ENCODE measurements around the gene ANTXR2.
"Not testable (repeated sequence)": the region's sequence is repeated elsewhere in the genome, so short reads cannot be mapped to it uniquely, and the experiment has no call there.

ANTXR2 gene

DNA sequence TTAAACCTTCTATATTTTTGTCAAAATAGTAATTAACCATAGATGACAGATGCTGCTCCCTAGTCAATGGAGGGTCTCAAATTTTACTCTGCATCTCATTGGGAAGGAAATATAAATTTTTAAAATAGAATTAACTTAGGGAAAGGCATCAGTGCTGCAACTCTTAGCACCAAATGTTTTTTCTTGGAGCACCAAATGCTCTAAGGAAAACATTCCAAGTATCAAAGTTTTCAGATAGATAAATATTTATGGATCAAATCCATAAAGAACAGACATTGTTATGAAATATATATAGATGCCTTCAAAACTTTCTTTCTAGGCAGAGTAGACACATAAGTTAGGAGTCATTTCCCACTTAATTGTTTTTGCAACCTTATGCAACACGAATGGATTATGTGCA, 168.7 kb downstream of the ANTXR2 start:
- DNase-seq, result no peak

DNA sequence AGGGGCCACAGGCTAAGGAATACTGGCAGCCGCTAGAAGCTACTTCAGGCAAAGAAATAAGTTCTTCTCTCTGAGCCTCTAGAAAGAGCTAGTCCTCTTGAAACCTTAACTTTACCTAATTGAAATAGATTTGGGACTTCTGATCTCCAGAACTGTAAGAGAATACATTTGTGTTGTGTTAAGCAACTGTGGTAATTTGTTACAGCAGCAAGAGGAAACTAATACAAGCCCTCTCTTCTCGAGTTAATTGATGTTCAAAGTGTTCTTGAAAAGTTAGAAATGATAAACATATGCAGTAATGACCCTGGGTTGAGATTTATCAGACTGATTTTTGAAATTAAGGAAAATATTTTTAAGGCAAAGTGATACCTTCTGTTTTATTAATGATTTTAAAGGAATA, 172.8 kb downstream of the ANTXR2 start:
- no peak for DNase-seq

GRCh38 chr4:79899481-79899880, 173.5 kb downstream of the ANTXR2 start:
- no peak for DNase-seq

- no peak for DNase-seq
Observed at GRCh38 chr4:79898055-79898454, 175.0 kb downstream of the ANTXR2 start.

DNA sequence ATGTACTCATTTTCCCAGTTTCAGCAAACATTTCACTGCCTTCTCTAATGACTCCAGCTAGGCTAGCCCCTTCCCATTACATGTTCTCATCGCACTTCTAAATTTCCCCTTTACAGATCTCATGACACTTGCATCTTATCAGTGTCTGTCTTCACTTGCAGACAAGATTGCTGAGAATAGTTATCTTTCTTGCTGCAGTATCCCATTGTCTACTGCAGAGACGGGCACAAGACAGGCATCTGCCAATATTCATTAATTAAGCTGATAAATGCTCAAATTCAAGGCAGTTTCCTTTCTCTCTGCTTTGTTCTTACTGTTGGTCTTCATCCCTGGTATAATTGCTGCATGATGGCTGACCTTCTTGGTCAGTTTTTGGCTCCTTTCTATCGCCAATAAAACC, 175.9 kb downstream of the ANTXR2 start:
- no peak for DNase-seq

DNA sequence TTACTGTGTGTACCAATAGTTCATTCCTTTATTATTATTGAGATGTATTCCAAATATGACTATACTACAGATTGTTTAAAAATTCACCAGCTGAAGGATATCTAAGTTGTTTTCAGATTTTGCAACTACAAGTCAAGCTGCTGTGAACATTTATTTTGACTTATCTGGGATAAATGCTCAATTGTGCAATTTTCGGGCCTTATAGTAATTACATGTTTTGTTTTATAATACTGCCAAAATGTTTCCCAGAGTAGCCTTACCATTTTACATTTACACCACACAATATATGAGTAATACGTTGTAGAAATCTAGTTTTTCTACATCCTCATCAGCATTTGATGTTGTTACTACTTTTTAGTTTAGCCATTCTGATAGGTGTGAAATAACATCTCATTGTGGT, 179.6 kb downstream of the ANTXR2 start:
- no peak for DNase-seq

- not testable (repeated sequence) for DNase-seq
Observed at GRCh38 chr4:79889026-79889425, 184.0 kb downstream of the ANTXR2 start.

DNA sequence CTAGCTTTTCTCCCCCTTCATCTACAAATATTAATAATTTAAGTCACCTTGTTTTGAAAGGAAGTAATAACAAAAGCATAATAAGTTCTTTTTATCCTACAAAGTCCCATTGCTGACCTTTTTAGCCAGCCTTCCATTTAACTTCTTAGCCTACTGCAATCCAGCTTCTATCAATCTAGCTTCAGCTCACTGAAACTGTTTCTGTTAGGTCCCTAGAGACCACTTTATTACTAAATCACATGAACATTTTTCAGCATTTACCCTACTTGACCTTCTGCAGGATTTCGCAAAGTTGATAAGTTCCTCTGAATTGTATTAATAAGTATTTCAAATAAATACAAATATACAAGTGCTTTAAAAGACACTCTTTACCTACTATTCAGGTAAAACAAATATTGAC, 186.5 kb downstream of the ANTXR2 start:
- no peak for DNase-seq

GRCh38 chr4:79886021-79886420, 187.0 kb downstream of the ANTXR2 start:
- no peak for DNase-seq

DNA sequence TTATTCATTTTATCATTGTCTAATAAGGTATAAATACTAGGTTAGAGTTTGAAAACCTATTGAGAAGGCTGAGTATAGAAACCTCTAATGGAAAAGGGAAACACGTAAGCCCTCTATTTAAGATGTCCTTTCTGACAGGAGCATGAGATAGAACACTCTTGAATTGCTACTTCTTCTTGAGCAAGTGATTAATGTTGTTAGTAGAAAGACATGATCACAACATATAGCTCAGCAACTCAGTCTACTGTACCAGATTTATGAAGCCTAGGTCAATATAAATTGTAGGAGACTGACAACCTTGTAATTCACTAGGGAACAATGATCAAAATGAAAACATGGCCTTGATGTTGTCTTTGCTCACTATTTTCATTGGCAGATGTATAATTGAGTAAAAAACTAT, 189.7 kb downstream of the ANTXR2 start:
- no peak for DNase-seq

GRCh38 chr4:79882806-79883205, 190.2 kb downstream of the ANTXR2 start:
- DNase-seq, result no peak

DNA sequence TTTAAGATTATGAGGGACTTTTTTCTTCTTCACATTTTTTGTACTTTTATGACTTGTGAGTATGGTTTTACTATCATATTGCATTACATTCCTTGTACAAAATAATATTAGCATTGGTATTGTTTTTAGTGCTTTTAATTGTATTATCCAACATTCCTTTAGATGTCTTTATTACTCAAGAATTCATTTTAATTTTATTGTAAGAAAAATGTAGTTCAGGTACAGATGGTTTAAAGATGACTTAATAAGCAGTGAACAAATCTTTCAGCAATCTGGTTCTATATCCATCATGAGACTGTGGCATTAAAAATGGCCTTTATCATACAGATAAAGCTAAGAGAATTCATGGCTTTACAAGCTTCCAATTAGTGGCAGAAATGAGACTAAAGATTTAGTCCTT, 191.6 kb downstream of the ANTXR2 start:
- DNase-seq, result no peak

DNA sequence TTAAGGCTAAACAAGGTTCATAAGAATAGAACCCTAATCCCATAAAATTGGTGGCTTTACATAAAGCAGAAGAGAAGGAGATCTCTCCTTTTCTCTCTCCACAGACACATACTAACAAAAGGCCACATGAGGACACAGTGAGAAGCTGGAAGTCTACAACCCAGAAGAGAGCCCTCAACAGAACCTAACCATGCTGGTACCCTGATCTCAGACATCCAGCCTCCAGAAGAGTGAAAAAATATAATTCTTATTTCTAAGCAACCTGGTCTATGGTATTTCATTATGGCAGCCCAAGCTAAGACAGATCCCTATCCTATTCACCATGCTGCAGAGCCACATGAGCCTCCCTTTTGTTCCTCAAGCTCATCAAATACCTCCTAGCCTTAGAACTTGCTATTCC, 195.5 kb downstream of the ANTXR2 start:
- DNase-seq, result no peak

DNA sequence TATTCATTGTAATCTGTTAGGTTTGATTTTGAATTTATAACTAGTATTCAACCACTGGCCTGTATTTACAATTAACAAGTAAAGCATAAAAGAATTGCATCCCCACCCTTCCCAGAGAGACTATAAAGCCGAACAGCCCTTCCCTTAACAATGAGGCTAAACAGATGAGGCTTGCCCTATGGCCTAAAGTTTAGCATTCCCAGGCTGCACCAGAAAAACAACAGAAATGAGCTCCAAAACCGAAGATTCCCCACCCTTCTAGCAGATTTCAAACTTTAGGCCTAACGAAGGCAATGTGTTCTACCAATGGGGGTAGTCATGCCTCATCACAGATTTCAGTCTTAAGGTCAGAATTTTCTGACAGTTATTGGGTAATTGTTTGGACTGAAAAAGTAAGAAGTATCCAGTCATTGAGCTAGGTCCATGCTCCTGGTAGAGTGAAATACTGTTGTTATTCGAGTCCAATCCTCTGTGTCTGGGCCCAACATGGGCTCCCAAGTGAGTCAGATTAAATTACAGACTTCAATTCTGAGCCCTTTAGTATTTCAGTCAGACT, 197.6 kb downstream of the ANTXR2 start:
- DNase-seq, result no peak

DNA sequence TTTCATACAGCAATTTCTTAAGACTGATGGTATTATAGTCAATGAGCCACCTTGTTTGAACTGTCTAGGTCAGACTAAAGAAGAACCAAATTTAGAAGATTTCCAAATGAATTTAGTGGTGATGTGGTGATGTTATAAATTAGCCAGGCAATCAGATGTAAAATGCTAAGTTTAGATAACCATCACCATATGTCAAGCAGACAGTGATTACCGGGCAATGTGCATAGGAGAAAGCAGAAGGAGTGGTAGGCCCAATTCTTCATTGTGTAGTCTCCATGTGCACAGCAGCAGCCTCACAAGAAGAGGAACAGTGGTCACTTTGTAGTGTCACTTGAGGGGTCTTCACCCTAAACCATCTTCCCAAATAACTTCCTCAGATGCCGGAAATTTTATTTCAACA, 198.8 kb downstream of the ANTXR2 start:
- no peak for DNase-seq

DNA sequence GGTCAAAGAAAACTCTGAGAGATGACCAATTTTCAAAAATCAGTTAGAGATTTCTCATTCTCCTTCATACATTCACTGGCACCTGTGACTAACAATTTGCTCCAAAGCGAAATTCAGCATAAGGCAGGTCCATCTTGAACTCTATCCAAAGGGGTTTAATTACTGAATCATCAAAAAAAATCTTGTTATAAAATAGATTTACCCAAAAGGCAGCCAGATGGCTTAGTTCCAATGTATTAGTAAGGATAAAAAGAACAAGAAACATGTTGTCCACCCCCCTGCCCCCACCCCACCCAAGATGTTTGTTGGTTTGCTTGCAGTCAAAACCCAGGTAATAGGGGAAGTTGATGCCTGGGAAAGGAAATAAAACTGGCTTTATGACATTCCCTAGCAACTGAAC, 200.3 kb downstream of the ANTXR2 start:
- no peak for DNase-seq

DNA sequence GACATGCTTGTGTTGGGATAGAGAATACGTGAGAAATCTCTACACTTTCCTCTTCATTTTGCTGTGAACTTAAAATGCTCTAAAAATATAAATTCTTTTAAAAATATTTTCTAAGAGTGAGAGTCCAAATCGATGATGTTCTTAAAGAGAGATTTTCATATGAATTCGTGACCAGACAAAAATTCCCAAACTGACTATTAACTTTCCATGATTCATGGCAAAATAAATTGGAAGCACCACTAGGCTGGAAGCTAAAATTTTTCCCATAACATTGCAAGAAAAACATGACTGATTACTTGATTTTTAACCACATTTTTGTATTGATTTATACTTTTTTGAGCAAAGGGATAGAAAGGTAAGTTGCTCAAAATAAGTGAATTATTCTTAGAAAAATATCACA, 201.1 kb downstream of the ANTXR2 start:
- DNase-seq, result no peak

DNA sequence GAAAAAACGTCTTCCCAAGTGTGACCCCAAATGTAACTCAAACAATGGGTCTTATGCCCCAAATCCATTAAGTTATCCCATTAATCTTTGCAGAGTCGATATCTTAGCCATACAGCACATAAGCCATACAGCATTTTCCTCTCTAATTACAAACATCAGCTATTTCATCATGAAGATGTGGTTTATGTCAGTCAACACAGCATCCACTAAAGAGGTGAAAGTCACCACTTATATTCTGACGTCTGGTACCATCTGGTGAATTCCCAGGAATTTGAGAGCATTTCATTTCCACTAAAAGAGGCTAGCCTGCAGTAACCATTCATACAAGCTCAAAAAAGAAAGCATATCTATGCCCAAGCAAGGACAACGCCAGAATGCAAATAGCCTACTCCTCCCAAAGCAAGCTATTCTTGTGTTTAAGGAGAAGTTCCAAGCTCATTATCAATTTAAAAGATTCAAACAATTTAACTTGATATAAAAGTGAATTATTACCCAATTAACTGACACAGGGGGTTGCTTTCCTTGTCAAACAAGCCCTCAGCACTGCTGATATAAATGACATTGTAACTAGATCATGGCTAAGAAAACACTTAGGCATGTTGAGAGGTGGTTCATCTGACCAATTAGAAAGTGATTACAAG, 203.3 kb downstream of the ANTXR2 start:
- no peak for DNase-seq

DNA sequence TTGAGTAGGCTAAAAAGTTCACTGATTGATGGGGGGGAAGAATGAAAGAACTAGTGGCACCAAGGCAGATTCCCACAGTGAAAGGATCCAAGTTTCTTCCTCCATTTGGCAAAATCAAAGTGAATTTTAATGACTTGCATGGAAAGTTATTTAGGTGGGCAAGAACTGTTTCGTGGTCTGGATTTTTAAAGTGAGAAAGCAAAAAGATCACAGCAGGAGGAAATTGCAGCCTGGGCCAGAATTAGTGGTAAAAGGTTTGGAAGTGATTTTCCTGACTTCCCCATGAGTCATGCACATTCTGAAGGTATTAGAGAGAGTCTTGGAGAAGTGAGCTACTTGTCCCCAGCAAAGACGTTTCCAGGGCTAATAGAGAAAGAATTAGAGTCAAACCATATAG, 207.8 kb downstream of the ANTXR2 start:
- no peak for DNase-seq

DNA sequence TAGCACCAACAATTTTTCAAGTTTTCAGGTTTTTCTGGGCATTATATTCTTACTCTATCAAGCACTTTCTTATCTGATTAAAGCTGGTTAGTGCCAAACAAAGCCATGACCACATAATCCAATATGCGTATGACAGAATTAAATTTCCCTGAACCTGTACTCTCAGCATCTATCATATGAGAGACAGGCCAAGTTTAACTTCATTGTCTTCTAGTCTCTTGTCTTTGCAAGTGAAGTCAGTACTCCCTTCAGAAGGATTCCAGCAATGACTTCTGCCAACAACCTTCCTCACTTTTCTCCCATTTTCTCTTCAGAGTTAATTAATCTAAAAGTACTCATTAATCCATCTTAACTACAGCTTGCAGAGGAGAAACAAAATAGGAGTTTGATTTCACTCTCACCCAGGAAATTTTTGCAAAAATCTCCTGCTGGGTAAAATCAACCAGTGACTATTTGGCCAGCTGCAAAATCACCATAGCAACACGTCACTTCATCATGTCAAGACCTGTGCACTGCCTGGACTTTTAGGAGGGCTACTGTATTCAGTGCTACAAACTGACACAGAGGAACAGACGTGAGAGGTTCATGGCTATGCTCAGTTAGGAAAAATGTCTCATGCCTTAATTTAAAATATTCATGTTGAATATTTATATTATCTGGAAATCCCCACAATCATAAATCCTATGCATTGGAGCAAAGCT, 208.4 kb downstream of the ANTXR2 start:
- DNase-seq, result no peak

GRCh38 chr4:79863333-79863732, 209.7 kb downstream of the ANTXR2 start:
- DNase-seq, result no peak

GRCh38 chr4:79862821-79863220, 210.2 kb downstream of the ANTXR2 start:
- no peak for DNase-seq

DNA sequence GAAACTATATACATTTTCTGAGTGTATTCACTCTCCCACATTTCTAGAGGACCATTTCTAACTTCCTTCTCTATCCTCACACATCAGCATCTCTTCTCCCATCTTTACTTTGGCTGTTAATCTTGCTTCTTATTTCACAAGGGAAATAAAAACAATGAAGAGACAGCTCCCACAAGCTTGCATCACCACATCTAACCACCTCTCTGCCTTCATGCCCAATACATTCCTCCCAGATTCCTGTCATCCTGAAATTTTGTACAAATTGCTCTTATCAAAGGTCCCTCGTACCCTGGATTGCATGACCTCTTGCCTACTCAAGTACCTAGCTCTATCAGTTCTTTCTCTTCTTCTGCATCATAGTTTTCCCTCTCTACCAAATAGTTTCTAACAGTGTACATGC, 215.2 kb downstream of the ANTXR2 start:
- DNase-seq, result no peak

DNA sequence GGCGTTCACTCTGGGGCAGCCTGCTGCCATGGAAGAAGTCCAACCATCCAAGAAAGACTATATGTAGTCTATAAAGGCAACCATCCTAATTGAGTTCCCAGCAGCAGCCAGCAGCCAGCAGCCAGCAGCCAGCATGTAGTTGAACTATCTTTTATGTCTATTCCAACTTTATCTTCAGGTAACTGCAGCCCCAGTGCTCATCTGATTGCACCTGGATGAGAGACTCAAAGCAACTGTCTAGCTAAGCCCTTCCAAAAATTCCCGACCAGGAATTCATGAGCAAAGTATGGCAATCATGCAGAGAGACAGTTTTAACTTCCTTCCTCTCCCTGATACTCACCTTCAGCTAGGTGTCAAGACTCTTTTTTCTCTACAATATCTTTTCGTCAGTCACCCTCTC, 216.8 kb downstream of the ANTXR2 start:
- no peak for DNase-seq

Data from CD4-positive, alpha-beta T cell treated with Interleukin-15 for 1 hour (primary cell).